A673 (cell line): ENCODE results near the gene SP2. TPM values are rescaled to one million over a fixed set of nuclear protein-coding genes. Genes with fewer than 3 reads are reported as not detected.

Experiments used
- BruUV-seq: library from RNA; stranded (reverse); fragments of 400-500 nt; replicated peaks from 2 replicates; lab custom pipeline; 2021; lab: Mats Ljungman, UMichigan
- CTCF ChIA-PET: fragments of 300-600 bp; sonication (Branson Sonifier 250); formaldehyde crosslinking; loops from one replicate; lab custom pipeline; 2022; ENCODE audit warnings: antibody characterized with exemption; lab: Charles Lee
- POLR2A ChIA-PET: fragments of 300-600 bp; sonication (Branson Sonifier 250); formaldehyde crosslinking; loops from one replicate; lab custom pipeline; 2022; ENCODE audit warnings: antibody characterized with exemption; ENCODE audit not compliant: low non-redundant PET; lab: Charles Lee
- DNase-seq: peaks from one replicate; pipeline ENCODE4 v3.0.0-alpha.2; 2015; ENCODE audit warnings: low spot score
- H3K27ac ChIP-seq: fragments of 200-600 bp; sonication (generic); 2 replicates; pipeline ENCODE4 v1.5.1; 2016; ENCODE audit warnings: mixed run types, low read depth, mild to moderate bottlenecking, mixed read lengths, antibody characterized with exemption, low read length; ENCODE audit not compliant: poor library complexity, severe bottlenecking
- H3K27me3 ChIP-seq: fragments of 200-600 bp; sonication (generic); replicated peaks from 2 replicates; pipeline ENCODE4 v1.6.1; 2017; ENCODE audit warnings: mixed run types, low read depth, mild to moderate bottlenecking, mixed read lengths, antibody characterized with exemption, low read length; ENCODE audit not compliant: insufficient read depth, poor library complexity
- H3K36me3 ChIP-seq: fragments of 200-600 bp; sonication (generic); 2 replicates; pipeline ENCODE4 v1.6.1; 2016; ENCODE audit warnings: mixed run types, mild to moderate bottlenecking, mixed read lengths, antibody characterized with exemption, low read length; ENCODE audit not compliant: insufficient read depth, poor library complexity, severe bottlenecking
- H3K4me1 ChIP-seq: fragments of 200-600 bp; sonication (generic); 2 replicates; pipeline ENCODE4 v1.6.1; 2017; ENCODE audit warnings: mixed run types, mild to moderate bottlenecking, mixed read lengths, antibody characterized with exemption, low read length; ENCODE audit not compliant: insufficient read depth, poor library complexity, severe bottlenecking
- H3K4me3 ChIP-seq: fragments of 200-600 bp; sonication (generic); 2 replicates; pipeline ENCODE4 v1.5.1; 2016; ENCODE audit warnings: low read depth, mixed run types, mild to moderate bottlenecking, mixed read lengths, low read length; ENCODE audit not compliant: poor library complexity, severe bottlenecking
- H3K9me3 ChIP-seq: fragments of 200-600 bp; sonication (generic); 2 replicates; pipeline ENCODE4 v1.6.1; 2016; ENCODE audit warnings: mixed run types, low read depth, mild to moderate bottlenecking, mixed read lengths, antibody characterized with exemption, low read length; ENCODE audit not compliant: poor library complexity, severe bottlenecking
- CTCF ChIP-seq: fragments of 300-800, 200-600 bp; sonication (generic); conservative IDR thresholded peaks from 2 replicates; pipeline ENCODE4 v1.5.1; 2017; ENCODE audit warnings: low read depth, mild to moderate bottlenecking, antibody characterized with exemption, low read length, moderate library complexity, mixed read lengths
- EZH2 ChIP-seq: fragments of 200-600 bp; sonication (generic); IDR thresholded peaks from 2 replicates; pipeline ENCODE4 v1.6.1; 2017; ENCODE audit warnings: borderline replicate concordance, low read depth, mild to moderate bottlenecking, mixed read lengths, antibody characterized with exemption, low read length; ENCODE audit not compliant: poor library complexity, severe bottlenecking
- intact Hi-C: fragments of 100-400 bp; cut with micrococcal nuclease; formaldehyde crosslinking; loops from one replicate; pipeline ENCODE4 v1.10.0; 2022; ENCODE audit not compliant: unreplicated experiment
- total RNA-seq: library from RNA; stranded (reverse); gene quantifications from 2 replicates; pipeline ENCODE4 v1.2.3, GENCODE V29; 2021

The SP2 gene
- total RNA-seq, 1 experiment from 2014 or later = 19.5 TPM

DNA sequence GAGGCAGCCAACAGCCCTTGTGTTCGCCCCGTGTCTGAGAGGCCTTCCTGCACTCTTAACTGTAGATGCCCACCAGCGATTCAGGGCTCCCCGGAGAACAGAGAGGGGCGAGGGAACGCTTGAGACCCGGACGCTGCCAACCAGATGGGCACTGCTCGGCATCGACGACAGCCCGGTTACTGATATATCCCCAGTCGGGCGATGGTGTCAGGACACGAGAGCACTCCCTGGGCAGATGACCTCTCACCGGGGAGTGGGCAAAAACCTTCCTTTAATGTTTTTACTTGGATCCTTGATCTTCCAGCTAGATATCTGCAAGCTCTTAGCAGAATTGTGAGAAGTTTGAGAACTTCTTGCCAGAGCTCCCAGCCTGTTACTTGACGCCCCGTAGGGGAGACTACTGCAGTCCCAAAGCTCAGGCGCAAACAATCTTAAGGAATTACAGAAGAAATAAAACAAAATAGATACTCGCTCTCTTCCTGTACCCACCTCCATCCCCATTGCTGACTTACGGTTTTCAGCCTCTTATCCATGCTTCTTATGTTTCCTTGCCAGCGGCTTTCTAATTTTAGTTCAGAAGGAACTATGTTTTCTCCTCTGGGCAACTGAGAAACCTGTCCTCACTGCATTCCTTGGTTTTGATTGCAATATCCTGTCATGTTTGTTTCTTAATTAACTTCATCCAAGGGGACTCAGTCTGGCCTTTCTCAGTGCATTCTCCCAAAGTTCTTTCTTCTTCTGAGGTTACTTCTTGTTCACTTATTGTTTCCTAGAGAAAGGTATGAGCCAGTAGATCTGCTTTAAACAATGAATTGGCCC lies 845 bp downstream of the SP2 start:
- H3K4me3 ChIP-seq = peak overlapping the region; percentile 74
- no peaks in the 10 kb centered on the region for H3K27me3 ChIP-seq
- H3K36me3 ChIP-seq = no peaks in the 10 kb centered on the region
- DNase-seq = no peak
- BruUV-seq = no TSS peak
- no peaks in the 10 kb centered on the region for H3K9me3 ChIP-seq
- peak overlapping the region; percentile 97 for H3K27ac ChIP-seq
- intact Hi-C loops = no loop called here
- POLR2A ChIA-PET = no interaction called here
- no peak for TF ChIP-seq CTCF
- TF ChIP-seq EZH2 = no peak
- no peaks in the 10 kb centered on the region for H3K4me1 ChIP-seq
- CTCF ChIA-PET = no interaction called here

DNA sequence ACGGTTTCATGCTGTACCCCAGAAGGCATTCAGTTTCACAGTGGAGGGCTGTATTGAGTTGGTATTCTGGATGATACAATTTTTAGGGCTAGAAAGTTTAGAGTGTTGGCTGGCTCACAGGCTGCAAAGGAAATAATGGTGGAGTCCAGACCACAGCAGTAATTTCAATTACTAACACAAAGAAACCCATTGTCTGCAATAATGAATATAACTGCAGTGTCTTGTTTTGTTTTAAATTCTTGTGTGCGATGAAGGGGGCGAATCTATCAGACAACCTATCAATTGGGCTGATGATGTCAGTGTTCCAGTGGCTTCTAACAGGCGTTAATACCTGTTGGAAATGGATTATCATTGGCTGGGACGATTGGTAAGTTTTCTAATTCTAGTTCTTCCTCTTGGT lies 1.5 kb downstream of the SP2 start:
- TF ChIP-seq CTCF = no peak
- TF ChIP-seq EZH2 = no peak
- intact Hi-C loops = no loop called here
- POLR2A ChIA-PET = no interaction called here
- TSS peak; percentile 41 for BruUV-seq
- CTCF ChIA-PET = no interaction called here
- Histone ChIP-seq H3K9me3 (no peaks in the 10 kb centered on the region), H3K27ac (no peak overlapping the region), H3K4me3 (peak overlapping the region; percentile 74), H3K4me1 (no peaks in the 10 kb centered on the region), H3K36me3 (no peaks in the 10 kb centered on the region), H3K27me3 (no peaks in the 10 kb centered on the region)
- no peak for DNase-seq

DNA sequence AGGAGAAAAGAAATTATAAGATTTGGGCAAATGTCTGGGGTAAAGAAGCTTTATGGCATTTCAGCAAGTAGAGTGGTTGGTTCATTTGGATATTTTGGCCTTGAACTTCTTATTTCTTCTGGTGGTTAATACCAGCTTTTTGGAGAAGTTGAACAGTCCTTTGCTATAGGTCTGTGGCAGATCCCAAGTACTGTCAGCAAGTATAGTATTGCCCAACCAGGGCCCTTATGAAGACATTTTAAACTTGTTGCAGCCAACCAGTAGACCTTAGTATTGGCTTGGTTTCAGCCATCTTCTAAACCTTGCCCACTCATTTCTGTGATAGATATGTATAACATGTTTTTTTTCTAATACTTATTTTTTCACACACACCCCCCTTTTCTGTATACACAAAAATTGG lies 2.2 kb downstream of the SP2 start:
- no peaks in the 10 kb centered on the region for H3K27me3 ChIP-seq
- no peak overlapping the region for H3K27ac ChIP-seq
- H3K36me3 ChIP-seq = no peaks in the 10 kb centered on the region
- TF ChIP-seq EZH2 (no peak), CTCF (no peak)
- no peak for DNase-seq
- H3K4me1 ChIP-seq = no peaks in the 10 kb centered on the region
- BruUV-seq = no TSS peak
- H3K4me3 ChIP-seq = no peak overlapping the region
- ChIA-PET POLR2A (no interaction called here), CTCF (no interaction called here)
- intact Hi-C loops = no loop called here
- H3K9me3 ChIP-seq = no peaks in the 10 kb centered on the region
